Right lobe of liver (tissue), 6 donors: Measurements from ENCODE around the gene SWAP70. TPM values are rescaled to one million over a fixed set of nuclear protein-coding genes. Genes with fewer than 3 reads are reported as not detected.

ENCODE experiments used
- ATAC-seq, 4 donors: fragments of 200-7000 bp; cut with Tn5 transposase; one replicate each; pipeline ENCODE4 v1.9.1; 2020; ENCODE audit warnings: mild to moderate bottlenecking in 4 of 4, moderate library complexity in 4 of 4
- DNase-seq, 3 donors: peaks; one replicate each; pipeline ENCODE4 v3.0.0-alpha.2; 2020
- H3K27ac ChIP-seq, 3 donors: fragments of 200-600 bp; one replicate each; pipeline ENCODE4 v1.8.0; 2022
- H3K27me3 ChIP-seq, 2 donors: fragments of 200-600 bp; one replicate each; pipeline ENCODE4 v1.8.0; 2022
- H3K36me3 ChIP-seq, 4 donors: fragments of 200-600 bp; sonication (generic) in 1 of 4; one replicate each; pipeline versions ENCODE4 v1.5.1 to v1.8.0; 2017 to 2022; ENCODE audit warnings: control low read depth in 1 of 4
- H3K4me1 ChIP-seq, 4 donors: fragments of 200-600 bp; sonication (generic) in 1 of 4; one replicate each; pipeline versions ENCODE4 v1.5.1 to v1.8.0; 2017 to 2022; ENCODE audit warnings: control low read depth in 1 of 4
- H3K4me3 ChIP-seq, 3 donors: fragments of 200-600 bp; one replicate each; pipeline ENCODE4 v1.8.0; 2022
- H3K9me3 ChIP-seq, 4 donors: fragments of 200-600 bp; sonication (generic) in 1 of 4; one replicate each; pipeline versions ENCODE4 v1.5.1 to v1.8.0; 2017 to 2022; ENCODE audit warnings: control low read depth in 1 of 4
- POLR2A ChIP-seq: fragments of 450-650 bp; IDR thresholded peaks from one replicate; pipeline ENCODE4 v1.6.1; 2017; ENCODE audit warnings: antibody characterized with exemption, mild to moderate bottlenecking
- WGBS: methylation state at CpG from one replicate; pipeline ENCODE4 v1.1.6; 2018; ENCODE audit warnings: low coverage, low lambda C conversion rate; ENCODE audit not compliant: insufficient coverage; ENCODE audit errors: missing lambda C conversion rate; 5-methylcytosine and 5-hydroxymethylcytosine counted together
- intact Hi-C, 2 donors: fragments of 100-400 bp; cut with DNase I; formaldehyde crosslinking; loops; one replicate each; pipeline versions ENCODE4 v1.11.2 to v1.14.1; 2022
- total RNA-seq, 6 experiments: library from RNA; depleted of rRNA in 2 of 6; stranded (reverse); fragments of >200 nt in 2 of 6; fragmentation: NEBNext Ultra II Directional in 3 of 6; extraction: Animal tissue kit (Norgen Biotek cat#: 25700) in 3 of 6; gene quantifications; one replicate each; pipeline versions ENCODE4 v1.1.0 to v1.2.4, GENCODE V29; 2016 to 2023
- TF ChIP-seq, protein P1 (sequence below), 4 donors: fragments of 200-600 bp in 3 of 4; fragments of 450-650 bp in 1 of 4; IDR thresholded peaks; one replicate each; pipeline versions ENCODE4 v1.5.1 to v1.8.0; 2016 to 2022; ENCODE audit warnings: antibody characterized with exemption in 4 of 4, mild to moderate bottlenecking in 2 of 4
- donor health status: DM: no; HTN: yes; CAD: no.
- donor health status: DM: no; HTN: no; CAD: no.
- donor health status: DM: no; HTN: no; CAD: no.
- donor health status: DM: no; HTN: yes; CAD: no.
- donor health status: DM: no; HTN: yes; CAD: no.

Gene SWAP70
- total RNA-seq, 6 experiments from 2014 or later, result 3.2 to 13.5 (median 7.4) TPM

DNA sequence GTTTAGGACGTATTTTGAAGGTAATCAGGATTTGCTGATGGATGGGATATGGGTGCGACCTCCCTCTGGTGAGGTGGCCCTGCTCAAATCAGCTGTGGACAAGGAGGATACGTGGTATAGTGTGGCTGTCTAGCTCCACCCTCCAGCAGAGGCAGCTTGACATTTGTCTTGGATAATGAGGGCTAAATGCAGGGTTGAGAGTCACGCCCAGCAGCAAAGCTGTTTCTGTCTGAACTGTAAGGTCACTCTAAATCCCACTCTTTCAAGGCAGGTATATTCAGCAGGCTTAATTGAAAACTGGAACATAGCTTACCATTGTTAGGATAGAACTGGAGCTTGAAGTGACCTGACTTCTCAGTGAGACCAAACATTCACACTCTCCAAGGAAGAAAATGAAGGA is 98.7 kb downstream of the SWAP70 start:
- no peaks in the 10 kb centered on the region for H3K36me3 ChIP-seq
- 80% methylated on average over 1 of the region's 4 CpGs for WGBS
- TF ChIP-seq POLR2A, result no peak
- TF ChIP-seq, protein P1, sequence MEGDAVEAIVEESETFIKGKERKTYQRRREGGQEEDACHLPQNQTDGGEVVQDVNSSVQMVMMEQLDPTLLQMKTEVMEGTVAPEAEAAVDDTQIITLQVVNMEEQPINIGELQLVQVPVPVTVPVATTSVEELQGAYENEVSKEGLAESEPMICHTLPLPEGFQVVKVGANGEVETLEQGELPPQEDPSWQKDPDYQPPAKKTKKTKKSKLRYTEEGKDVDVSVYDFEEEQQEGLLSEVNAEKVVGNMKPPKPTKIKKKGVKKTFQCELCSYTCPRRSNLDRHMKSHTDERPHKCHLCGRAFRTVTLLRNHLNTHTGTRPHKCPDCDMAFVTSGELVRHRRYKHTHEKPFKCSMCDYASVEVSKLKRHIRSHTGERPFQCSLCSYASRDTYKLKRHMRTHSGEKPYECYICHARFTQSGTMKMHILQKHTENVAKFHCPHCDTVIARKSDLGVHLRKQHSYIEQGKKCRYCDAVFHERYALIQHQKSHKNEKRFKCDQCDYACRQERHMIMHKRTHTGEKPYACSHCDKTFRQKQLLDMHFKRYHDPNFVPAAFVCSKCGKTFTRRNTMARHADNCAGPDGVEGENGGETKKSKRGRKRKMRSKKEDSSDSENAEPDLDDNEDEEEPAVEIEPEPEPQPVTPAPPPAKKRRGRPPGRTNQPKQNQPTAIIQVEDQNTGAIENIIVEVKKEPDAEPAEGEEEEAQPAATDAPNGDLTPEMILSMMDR (IDR thresholded peaks at IDR 0.05), result no peak
- H3K4me3 ChIP-seq, result no peak overlapping the region
- no peaks in the 10 kb centered on the region for H3K9me3 ChIP-seq
- ATAC-seq (no peak), DNase-seq (no peak)
- intact Hi-C loops, result no loop called here
- no peaks in the 10 kb centered on the region for H3K27me3 ChIP-seq
- peaks cover 0 to 6% (median 3%) of the 10 kb centered on the region in 4 donors for H3K4me1 ChIP-seq
- no peak overlapping the region for H3K27ac ChIP-seq

- DNase-seq, result no peak
- intact Hi-C loops, result no loop called here
- WGBS, result 100% methylated on average over 1 of the region's 1 CpG
These were observed 99.4 kb downstream of the SWAP70 start for GRCh38 chr11:9763301-9763700.

GRCh38 chr11:9765320-9766101 is 101.6 kb downstream of the SWAP70 start:
- no peak overlapping the region for H3K4me3 ChIP-seq
- intact Hi-C loops, result no loop called here
- peak overlapping the region in 1 of 3 donors; percentile 28 for H3K27ac ChIP-seq
- TF ChIP-seq, protein P1 (IDR thresholded peaks at IDR 0.05), result no peak
- no peak for TF ChIP-seq POLR2A
- no peaks in the 10 kb centered on the region for H3K9me3 ChIP-seq
- H3K36me3 ChIP-seq, result no peaks in the 10 kb centered on the region
- H3K27me3 ChIP-seq, result no peaks in the 10 kb centered on the region
- 45% methylated on average over 5 of the region's 5 CpGs for WGBS
- no peaks in the 10 kb centered on the region for H3K4me1 ChIP-seq
- DNase-seq (no peak), ATAC-seq (peak; percentile 25 to 48 (median 36))

More at GRCh38 chr11:9763301-9763700, 99.4 kb downstream of the SWAP70 start:
- no peak for TF ChIP-seq POLR2A
- TF ChIP-seq, protein P1 (IDR thresholded peaks at IDR 0.05), result no peak
- Histone ChIP-seq H3K27me3 (no peaks in the 10 kb centered on the region), H3K4me1 (peaks cover 0 to 6% (median 3%) of the 10 kb centered on the region in 4 donors), H3K36me3 (no peaks in the 10 kb centered on the region), H3K4me3 (no peak overlapping the region), H3K9me3 (no peaks in the 10 kb centered on the region), H3K27ac (no peak overlapping the region)
- ATAC-seq, result no peak

DNA sequence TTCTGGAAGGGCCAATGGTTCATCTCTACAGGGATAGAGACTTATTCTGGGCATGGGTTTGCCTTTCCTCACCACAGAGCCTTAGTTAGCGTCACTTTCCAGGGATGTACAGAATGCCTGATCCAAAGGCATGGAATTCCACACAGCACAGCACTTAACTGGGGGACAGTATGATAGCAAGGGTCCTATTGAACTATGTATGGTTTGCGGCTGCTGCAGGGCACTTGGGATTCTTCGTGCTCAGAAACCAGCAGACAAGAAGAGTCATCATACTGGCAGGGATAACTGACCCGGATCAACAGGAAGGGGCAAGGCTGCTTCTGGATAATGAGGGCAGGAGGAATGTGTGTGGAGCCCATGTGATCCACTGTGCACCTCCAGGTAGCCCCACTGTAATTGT is 105.7 kb downstream of the SWAP70 start:
- no CpG with 5 or more reads among the region's 4 CpGs for WGBS
- no peaks in the 10 kb centered on the region for H3K4me1 ChIP-seq
- H3K4me3 ChIP-seq, result no peak overlapping the region
- H3K27me3 ChIP-seq, result no peaks in the 10 kb centered on the region
- ATAC-seq (no peak), DNase-seq (no peak)
- no peaks in the 10 kb centered on the region for H3K9me3 ChIP-seq
- no peak overlapping the region for H3K27ac ChIP-seq
- H3K36me3 ChIP-seq, result no peaks in the 10 kb centered on the region
- no peak for TF ChIP-seq POLR2A
- TF ChIP-seq, protein P1 (IDR thresholded peaks at IDR 0.05), result no peak
- intact Hi-C loops, result no loop called here
